ENCODE data around the gene SEMA4D. TPM values are rescaled to one million over a fixed set of nuclear protein-coding genes. Genes with fewer than 3 reads are reported as not detected.

The SEMA4D gene
- total and polyA plus RNA-seq, 9 of the 15 experiments (the other 6 are each of a cell fraction or from before 2014, with no cell fraction given) = 0.38 to 5.1 (median 1.8) TPM

DNA sequence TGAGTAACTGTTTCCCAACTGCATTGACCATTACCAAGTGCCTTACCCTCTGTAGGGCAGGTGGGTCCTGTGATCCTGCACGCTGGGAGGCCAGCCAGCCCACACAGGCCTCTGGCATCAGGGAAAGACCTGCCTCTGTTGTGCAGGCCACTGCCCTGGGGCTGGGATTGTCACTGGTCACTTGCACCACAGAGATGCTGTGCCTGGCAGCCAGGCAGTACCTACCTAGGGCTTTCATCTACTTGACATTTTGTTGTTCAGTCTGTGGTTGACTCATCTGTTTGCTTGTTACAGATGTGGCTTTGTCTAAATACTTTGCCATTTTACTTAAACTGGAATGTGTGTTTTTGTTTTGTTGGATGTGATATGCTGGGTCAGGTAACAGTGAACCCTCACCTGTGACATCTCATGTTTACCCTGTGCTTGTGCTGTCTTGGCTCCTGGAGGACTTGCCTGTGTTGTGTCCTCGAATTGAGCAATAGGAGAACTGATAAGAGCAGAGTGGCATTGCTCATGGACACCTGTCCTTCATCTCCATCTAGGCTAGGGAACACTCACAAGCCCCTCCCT is 146.8 kb downstream of the SEMA4D start:
- in situ Hi-C loops (cut with MboI) (no loop called here), intact Hi-C loops (cut with micrococcal nuclease) (no loop called here)
- Histone ChIP-seq H3K4me3 (no peak overlapping the region), H3K4me1 (replicated peaks in 1 of 2; ENCODE audit: control insufficient read depth in 2 of 2, insufficient read depth in 2 of 2, low read length in 2 of 2) (no peaks in the 10 kb centered on the region), H3K9me3 (replicated peaks; ENCODE audit: control insufficient read depth, insufficient read depth, low read depth, low read length) (no peaks in the 10 kb centered on the region), H3K4me2 (ENCODE audit: insufficient read depth, low read length) (no peak overlapping the region), H2AFZ (ENCODE audit: low read depth, low read length) (no peak overlapping the region), H3K9ac (ENCODE audit: insufficient read depth in 1 of 2, low read depth in 2 of 2, low read length in 2 of 2) (no peak overlapping the region), H3K27ac (ENCODE audit: extremely low read depth, low read depth, low read length) (no peak overlapping the region), H3K36me3 (ENCODE audit: control insufficient read depth, insufficient read depth, low read length) (peaks cover 85% of the 10 kb centered on the region; the same call in 2 of the 3 replicates), H3K79me2 (ENCODE audit: control insufficient read depth, insufficient read depth, low read length) (no peaks in the 10 kb centered on the region), H3K27me3 (ENCODE audit: control insufficient read depth in 2 of 2, insufficient read depth in 2 of 2, low read length in 2 of 2) (no peaks in the 10 kb centered on the region), H4K20me1 (replicated peaks; ENCODE audit: control insufficient read depth, insufficient read depth, low read length) (no peaks in the 10 kb centered on the region), H3K9me1 (ENCODE audit: control insufficient read depth, insufficient read depth, low read length) (no peaks in the 10 kb centered on the region)
- ATAC-seq = no peak
- TF ChIP-seq L3MBTL2 (IDR thresholded peaks at IDR 0.05) (no peak), ZNF143 (CRISPR knock-in tag; IDR thresholded peaks at IDR 0.05) (no peak)
- no peak for FAIRE-seq
- DNase-seq (ENCODE audit: extremely low read depth in 1 of 4, low spot score in 3 of 4) = no peak
- no TSS peak for BruUV-seq (replicated peaks)
- 57% methylated on average over 2 of the region's 2 CpGs for WGBS (ENCODE audit: insufficient coverage, low coverage, missing lambda C conversion rate)
- POLR2A ChIA-PET = no interaction called here
- CTCF ChIA-PET (ENCODE audit: low intra/inter-chr PET ratio) = no interaction called here

DNA sequence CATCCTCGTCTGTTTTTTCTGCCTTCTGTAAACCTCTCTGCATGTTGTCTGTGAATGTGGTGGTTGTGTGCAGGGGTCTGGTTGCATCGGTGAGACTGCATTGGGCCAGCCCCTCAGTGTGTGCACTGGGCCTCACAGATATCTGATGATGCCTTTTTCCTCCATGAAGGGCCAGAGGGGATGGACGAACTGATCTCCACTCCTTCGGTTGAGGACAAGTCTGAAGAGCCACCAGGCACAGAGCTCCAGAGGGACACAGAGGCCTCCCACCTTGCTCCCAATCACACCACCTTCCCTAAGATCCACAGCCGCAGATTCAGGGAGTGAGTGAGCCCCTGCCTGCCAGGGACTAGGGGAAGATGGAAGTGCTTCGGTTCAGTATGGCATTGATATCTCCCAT is 148.3 kb downstream of the SEMA4D start:
- H3K27me3 ChIP-seq (ENCODE audit: control insufficient read depth in 2 of 2, insufficient read depth in 2 of 2, low read length in 2 of 2) = no peaks in the 10 kb centered on the region
- no peaks in the 10 kb centered on the region for H3K4me1 ChIP-seq (replicated peaks in 1 of 2; ENCODE audit: control insufficient read depth in 2 of 2, insufficient read depth in 2 of 2, low read length in 2 of 2)
- CTCF ChIA-PET (ENCODE audit: low intra/inter-chr PET ratio) = no interaction called here
- in situ Hi-C loops (cut with MboI) (no loop called here), intact Hi-C loops (cut with micrococcal nuclease) (no loop called here)
- H2AFZ ChIP-seq (ENCODE audit: low read depth, low read length) = no peak overlapping the region
- POLR2A ChIA-PET = interaction anchor here (1.2 kb wide), 1 partner anchor 9 kb away, joined by 4 read pairs; no protein-coding TSS in a partner anchor
- ATAC-seq (no peak), DNase-seq (ENCODE audit: extremely low read depth in 1 of 4, low spot score in 3 of 4) (no peak), FAIRE-seq (no peak)
- H3K4me2 ChIP-seq (ENCODE audit: insufficient read depth, low read length) = no peak overlapping the region
- H3K9ac ChIP-seq (ENCODE audit: insufficient read depth in 1 of 2, low read depth in 2 of 2, low read length in 2 of 2) = no peak overlapping the region
- BruUV-seq (replicated peaks) = no TSS peak
- no peaks in the 10 kb centered on the region for H4K20me1 ChIP-seq (replicated peaks; ENCODE audit: control insufficient read depth, insufficient read depth, low read length)
- no peak overlapping the region for H3K27ac ChIP-seq (ENCODE audit: extremely low read depth, low read depth, low read length)
- H3K9me1 ChIP-seq (ENCODE audit: control insufficient read depth, insufficient read depth, low read length) = no peaks in the 10 kb centered on the region
- no peaks in the 10 kb centered on the region for H3K79me2 ChIP-seq (ENCODE audit: control insufficient read depth, insufficient read depth, low read length)
- no peaks in the 10 kb centered on the region for H3K9me3 ChIP-seq (replicated peaks; ENCODE audit: control insufficient read depth, insufficient read depth, low read depth, low read length)
- H3K36me3 ChIP-seq (ENCODE audit: control insufficient read depth, insufficient read depth, low read length) = peaks cover 89% of the 10 kb centered on the region; the same call in 2 of the 3 replicates
- 92% methylated on average over 6 of the region's 6 CpGs for WGBS (ENCODE audit: insufficient coverage, low coverage, missing lambda C conversion rate)
- H3K4me3 ChIP-seq = no peak overlapping the region
- no peak for TF ChIP-seq ZNF431 (CRISPR knock-in tag; IDR thresholded peaks at IDR 0.05)
- TF ChIP-seq, protein P1, sequence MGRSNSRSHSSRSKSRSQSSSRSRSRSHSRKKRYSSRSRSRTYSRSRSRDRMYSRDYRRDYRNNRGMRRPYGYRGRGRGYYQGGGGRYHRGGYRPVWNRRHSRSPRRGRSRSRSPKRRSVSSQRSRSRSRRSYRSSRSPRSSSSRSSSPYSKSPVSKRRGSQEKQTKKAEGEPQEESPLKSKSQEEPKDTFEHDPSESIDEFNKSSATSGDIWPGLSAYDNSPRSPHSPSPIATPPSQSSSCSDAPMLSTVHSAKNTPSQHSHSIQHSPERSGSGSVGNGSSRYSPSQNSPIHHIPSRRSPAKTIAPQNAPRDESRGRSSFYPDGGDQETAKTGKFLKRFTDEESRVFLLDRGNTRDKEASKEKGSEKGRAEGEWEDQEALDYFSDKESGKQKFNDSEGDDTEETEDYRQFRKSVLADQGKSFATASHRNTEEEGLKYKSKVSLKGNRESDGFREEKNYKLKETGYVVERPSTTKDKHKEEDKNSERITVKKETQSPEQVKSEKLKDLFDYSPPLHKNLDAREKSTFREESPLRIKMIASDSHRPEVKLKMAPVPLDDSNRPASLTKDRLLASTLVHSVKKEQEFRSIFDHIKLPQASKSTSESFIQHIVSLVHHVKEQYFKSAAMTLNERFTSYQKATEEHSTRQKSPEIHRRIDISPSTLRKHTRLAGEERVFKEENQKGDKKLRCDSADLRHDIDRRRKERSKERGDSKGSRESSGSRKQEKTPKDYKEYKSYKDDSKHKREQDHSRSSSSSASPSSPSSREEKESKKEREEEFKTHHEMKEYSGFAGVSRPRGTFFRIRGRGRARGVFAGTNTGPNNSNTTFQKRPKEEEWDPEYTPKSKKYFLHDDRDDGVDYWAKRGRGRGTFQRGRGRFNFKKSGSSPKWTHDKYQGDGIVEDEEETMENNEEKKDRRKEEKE (IDR thresholded peaks at IDR 0.05; ENCODE audit: borderline replicate concordance in 1 of 2, control insufficient read depth in 1 of 2, low read depth in 2 of 2, low read length in 1 of 2) = no peak
- no peak for TF ChIP-seq FOSL1 (tag; conservative IDR thresholded peaks at IDR 0.05)
- TF ChIP-seq ZNF79 (CRISPR knock-in tag; IDR thresholded peaks at IDR 0.05; ENCODE audit: low read depth) = no peak
- no peak for TF ChIP-seq NBN (IDR thresholded peaks at IDR 0.05; ENCODE audit: low read depth)
- no peak for TF ChIP-seq ZNF551 (CRISPR knock-in tag; IDR thresholded peaks at IDR 0.05)
- TF ChIP-seq, protein P2, sequence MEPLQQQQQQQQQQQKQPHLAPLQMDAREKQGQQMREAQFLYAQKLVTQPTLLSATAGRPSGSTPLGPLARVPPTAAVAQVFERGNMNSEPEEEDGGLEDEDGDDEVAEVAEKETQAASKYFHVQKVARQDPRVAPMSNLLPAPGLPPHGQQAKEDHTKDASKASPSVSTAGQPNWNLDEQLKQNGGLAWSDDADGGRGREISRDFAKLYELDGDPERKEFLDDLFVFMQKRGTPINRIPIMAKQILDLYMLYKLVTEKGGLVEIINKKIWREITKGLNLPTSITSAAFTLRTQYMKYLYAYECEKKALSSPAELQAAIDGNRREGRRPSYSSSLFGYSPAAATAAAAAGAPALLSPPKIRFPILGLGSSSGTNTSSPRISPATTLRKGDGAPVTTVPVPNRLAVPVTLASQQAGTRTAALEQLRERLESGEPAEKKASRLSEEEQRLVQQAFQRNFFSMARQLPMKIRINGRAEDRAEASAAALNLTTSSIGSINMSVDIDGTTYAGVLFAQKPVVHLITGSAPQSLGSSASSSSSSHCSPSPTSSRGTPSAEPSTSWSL (CRISPR knock-in tag; IDR thresholded peaks at IDR 0.05; ENCODE audit: borderline replicate concordance) = no peak
- no peak for TF ChIP-seq HNRNPUL1 (IDR thresholded peaks at IDR 0.05; ENCODE audit: low read length)
- TF ChIP-seq KDM5B (IDR thresholded peaks at IDR 0.05; ENCODE audit: insufficient replicate concordance, low read depth, low read length) = no peak

Data from K562 (cell line).